GM20000 (cell line): ENCODE data around the gene DMWD.

ENCODE experiments used
- DNase-seq: peaks from one replicate; pipeline ENCODE4 v3.0.0; 2012; ENCODE audit warnings: low spot score
- TF ChIP-seq, protein P1 (sequence below): IDR thresholded peaks from 2 replicates; pipeline ENCODE4 v1.5.1; 2012; ENCODE audit warnings: mild to moderate bottlenecking, control low read depth; ENCODE audit errors: extremely low read depth, missing control alignments

DMWD gene

DNA sequence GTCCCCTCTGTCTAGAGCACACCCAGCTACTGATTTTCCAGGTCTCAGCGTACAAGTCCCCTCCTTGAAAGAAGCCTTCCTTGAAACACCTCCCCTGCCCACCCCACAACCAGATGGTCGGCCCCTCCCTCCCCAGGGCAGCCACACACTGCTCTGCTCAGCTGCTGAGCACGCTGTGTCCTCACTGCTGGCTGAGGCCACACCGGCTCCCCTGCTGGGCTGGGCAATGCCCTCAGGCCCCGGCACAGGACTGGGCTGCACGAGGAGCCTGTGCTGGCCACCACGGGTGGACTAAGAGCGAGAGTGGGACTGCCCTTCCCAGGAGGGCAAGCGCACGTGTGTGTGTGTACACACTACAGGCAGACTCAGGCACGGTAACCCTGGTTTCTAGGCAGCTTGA, 34.3 kb upstream of the DMWD start:
- TF ChIP-seq, protein P1, sequence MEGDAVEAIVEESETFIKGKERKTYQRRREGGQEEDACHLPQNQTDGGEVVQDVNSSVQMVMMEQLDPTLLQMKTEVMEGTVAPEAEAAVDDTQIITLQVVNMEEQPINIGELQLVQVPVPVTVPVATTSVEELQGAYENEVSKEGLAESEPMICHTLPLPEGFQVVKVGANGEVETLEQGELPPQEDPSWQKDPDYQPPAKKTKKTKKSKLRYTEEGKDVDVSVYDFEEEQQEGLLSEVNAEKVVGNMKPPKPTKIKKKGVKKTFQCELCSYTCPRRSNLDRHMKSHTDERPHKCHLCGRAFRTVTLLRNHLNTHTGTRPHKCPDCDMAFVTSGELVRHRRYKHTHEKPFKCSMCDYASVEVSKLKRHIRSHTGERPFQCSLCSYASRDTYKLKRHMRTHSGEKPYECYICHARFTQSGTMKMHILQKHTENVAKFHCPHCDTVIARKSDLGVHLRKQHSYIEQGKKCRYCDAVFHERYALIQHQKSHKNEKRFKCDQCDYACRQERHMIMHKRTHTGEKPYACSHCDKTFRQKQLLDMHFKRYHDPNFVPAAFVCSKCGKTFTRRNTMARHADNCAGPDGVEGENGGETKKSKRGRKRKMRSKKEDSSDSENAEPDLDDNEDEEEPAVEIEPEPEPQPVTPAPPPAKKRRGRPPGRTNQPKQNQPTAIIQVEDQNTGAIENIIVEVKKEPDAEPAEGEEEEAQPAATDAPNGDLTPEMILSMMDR: no peak
- no peak for DNase-seq

DNA sequence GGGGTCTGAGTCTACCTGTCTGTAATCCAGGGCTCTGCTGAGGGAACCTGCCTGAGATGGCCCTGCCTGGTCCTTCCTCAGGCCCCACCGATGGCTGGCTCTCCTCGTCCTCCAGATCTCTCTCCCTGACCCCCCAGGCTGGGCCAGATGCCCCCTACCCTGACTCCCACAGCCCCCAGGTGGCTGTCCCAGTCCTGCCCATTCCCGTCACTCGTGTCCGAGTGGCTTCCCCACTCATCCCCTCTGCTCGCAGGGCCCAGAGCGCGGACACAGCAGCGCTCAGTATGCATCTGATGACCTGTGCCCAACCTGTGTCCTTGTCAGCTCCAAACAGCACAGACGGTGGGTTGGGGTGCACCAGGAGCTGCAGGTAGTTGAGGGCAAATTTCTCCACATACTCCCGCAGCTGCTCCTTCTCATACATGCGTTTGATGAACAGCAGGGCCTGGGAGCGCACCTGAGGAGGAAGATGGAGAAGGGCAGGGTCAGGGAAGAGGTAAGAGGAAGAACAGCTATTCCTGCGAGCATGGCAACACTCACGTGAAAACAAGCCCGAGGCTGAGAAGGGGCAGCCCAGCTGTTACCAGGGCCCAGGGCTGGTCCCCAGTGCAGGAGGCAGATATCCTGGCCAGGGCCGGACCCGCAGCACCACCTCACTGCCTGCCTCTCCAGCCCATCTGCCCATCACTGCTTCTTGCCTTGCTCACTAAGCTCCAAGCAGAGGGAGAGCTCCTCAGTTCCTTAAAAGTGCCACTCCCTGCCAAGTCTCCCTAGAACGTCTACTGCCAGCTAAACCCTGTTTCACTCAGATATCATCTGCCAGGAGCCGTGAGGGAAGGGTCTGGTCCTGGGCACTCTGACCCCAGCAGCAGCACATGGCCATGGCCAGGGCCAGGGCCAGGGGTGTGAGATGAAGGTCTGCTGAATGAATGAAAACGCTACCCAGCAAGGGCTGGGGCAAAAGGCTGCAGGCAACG, 33.6 kb upstream of the DMWD start:
- TF ChIP-seq, protein P1: no peak
- DNase-seq: no peak

- TF ChIP-seq, protein P1: no peak
- no peak for DNase-seq
Observed at GRCh38 chr19:45825263-45825605, 32.6 kb upstream of the DMWD start.

DNA sequence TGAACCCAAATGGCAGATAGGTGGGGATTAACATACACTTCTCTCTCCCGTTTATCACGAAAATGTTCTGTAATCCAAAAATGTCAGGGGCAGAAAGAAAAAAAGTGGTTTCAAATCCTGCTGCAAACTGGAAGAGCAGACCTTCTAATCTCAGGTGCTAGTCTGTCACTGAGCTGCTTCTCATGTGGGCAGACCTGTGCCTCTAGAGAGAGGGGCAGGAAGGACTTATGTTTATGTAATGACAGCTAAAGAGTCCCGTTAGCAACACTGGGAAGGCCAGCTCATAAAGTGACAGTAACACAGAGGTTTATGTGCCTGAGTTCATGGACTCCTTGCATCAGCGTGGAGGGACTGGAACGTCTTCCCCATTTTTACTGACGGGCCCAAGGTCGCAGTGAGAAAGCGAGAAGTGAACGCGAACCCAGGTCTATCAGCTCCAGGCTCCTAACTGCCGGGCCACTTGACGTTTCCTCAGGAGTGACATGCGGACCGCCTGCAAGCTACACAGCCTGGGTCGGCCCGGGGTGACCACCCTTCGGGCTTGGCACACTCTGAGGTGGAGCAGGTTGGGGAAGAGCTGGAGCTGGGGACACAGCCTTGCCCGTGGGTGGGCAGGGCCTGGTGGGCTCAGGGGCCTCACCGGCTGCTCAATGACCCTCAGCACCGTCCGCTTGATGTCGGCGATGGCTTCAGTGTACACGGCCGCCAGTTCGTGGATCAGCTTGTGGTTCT, 32.1 kb upstream of the DMWD start:
- TF ChIP-seq, protein P1: no peak
- DNase-seq: no peak

DNA sequence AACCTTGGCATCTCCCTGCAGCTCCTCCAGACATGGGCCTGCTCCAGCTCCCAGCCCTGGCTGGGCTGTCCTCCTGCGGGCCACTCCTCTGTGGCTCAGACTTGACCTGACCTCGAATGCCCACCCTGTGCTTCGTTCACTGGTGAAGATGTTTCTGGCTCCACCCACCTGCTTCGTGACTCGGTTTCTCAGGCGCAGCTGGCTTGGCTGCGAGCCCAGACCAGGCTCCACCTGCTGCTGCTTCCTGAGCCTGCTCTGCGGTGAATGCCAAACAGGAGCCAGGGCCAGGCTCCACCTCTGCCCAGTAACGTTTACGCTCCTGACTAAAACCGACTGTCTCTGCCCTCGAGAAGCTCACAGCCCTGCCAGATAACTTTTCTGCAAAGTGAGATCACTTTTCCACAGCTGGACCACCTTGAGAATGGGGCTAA, 31.4 kb upstream of the DMWD start:
- DNase-seq: no peak
- TF ChIP-seq, protein P1: no peak

GRCh38 chr19:45823182-45823581, 30.5 kb upstream of the DMWD start:
- TF ChIP-seq, protein P1: no peak
- DNase-seq: no peak

- no peak for DNase-seq
- TF ChIP-seq, protein P1: no peak
Observed at GRCh38 chr19:45822716-45823115, 30.1 kb upstream of the DMWD start.
